Coronary artery (tissue), 2 donors: Measurements from ENCODE around the gene TBC1D20.

Source experiments
- DNase-seq: peaks from one replicate; pipeline ENCODE4 v3.0.0-alpha.2; 2017; ENCODE audit warnings: low spot score
- H3K27ac ChIP-seq, 2 donors: fragments of 200-600 bp; sonication (generic); one replicate each; pipeline ENCODE4 v1.5.1; 2016 to 2019
- H3K4me3 ChIP-seq: fragments of 200-600 bp; sonication (generic); 2 replicates; pipeline ENCODE4 v1.5.1; 2016; ENCODE audit warnings: mild to moderate bottlenecking, moderate library complexity
- TF ChIP-seq, protein P1 (sequence below): fragments of 200-600 bp; sonication (generic); IDR thresholded peaks from one replicate; pipeline ENCODE4 v1.5.1; 2019; ENCODE audit warnings: antibody characterized with exemption

The TBC1D20 gene

DNA sequence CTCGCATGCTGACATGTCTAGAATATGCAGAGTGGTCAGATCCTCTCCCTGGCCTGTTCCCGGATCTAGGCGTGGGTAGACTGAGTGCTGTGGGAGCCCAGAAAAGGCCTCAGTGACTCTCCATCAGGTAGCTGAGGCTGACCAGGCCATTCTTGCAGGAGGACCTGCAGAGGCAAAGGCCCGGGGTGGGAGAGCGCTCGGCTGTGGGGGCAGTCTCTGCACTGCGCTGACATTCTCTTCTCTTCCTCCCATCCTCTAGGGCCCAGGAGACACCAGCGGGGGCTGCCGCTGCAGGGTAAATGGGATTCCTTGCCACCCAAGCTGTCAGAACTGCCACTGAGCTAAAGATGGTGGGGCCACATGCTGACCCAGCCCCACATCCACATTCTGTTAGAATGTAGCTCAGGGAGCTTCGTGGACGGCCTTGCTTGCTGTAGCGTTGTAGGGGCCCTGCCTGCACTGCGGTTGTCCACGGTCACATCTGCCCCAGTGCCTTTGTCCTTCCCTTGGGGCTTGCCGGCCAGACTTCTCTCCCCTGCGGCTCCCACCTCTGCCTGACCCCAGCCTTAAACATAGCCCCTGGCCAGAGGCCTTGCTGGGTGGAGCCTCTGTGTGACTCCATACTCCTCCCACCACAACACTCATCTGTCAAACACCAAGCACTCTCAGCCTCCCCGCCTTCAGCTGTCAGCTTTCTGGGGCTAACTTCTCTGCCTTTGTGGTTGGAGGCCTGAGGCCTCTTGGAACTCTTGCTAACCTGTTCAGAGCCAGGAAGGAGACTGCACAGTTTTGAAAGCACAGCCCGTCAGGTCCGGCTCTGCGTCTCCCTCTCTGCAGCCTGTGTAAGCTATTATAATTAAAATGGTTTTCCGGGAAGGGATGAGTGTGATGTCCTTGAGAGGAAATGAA is 32.0 kb downstream of the TBC1D20 start:
- no peak overlapping the region for H3K27ac ChIP-seq
- no peak for DNase-seq

DNA sequence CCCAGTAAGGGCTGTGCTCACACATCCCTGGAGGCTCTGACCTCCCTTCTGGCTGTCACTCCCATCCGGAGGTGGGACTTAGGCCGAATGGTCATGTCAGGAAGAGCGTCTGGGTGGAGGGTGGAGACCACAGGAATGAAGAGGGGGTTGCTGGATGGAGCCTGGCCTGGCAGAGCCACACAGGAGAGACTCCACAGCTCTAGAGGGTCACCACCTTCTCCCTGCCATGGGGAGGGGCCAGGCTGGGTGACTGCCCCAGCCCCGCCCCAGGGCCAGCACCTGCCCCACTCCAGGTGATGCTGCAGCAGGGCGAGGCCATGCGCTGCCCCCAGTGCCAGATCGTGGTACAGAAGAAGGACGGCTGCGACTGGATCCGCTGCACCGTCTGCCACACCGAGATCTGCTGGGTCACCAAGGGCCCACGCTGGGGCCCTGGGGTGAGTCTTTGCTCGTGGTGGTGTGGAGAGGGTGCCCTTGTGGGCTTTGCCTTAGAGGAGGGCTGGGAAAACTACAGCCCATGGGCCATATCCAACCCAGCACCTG is 33.6 kb downstream of the TBC1D20 start:
- no peak for DNase-seq
- TF ChIP-seq, protein P1, sequence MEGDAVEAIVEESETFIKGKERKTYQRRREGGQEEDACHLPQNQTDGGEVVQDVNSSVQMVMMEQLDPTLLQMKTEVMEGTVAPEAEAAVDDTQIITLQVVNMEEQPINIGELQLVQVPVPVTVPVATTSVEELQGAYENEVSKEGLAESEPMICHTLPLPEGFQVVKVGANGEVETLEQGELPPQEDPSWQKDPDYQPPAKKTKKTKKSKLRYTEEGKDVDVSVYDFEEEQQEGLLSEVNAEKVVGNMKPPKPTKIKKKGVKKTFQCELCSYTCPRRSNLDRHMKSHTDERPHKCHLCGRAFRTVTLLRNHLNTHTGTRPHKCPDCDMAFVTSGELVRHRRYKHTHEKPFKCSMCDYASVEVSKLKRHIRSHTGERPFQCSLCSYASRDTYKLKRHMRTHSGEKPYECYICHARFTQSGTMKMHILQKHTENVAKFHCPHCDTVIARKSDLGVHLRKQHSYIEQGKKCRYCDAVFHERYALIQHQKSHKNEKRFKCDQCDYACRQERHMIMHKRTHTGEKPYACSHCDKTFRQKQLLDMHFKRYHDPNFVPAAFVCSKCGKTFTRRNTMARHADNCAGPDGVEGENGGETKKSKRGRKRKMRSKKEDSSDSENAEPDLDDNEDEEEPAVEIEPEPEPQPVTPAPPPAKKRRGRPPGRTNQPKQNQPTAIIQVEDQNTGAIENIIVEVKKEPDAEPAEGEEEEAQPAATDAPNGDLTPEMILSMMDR: no peak
- no peak overlapping the region for H3K27ac ChIP-seq
- no peak overlapping the region for H3K4me3 ChIP-seq

More for the DNA sequence above, 32.0 kb downstream of the TBC1D20 start:
- TF ChIP-seq, protein P1: no peak
- no peak overlapping the region for H3K4me3 ChIP-seq

GRCh38 chr20:427849-428657 is 34.3 kb downstream of the TBC1D20 start:
- Histone ChIP-seq H3K4me3 (no peak overlapping the region), H3K27ac (no peak overlapping the region)
- TF ChIP-seq, protein P1: no peak
- DNase-seq: no peak

GRCh38 chr20:427401-427800 is 34.9 kb downstream of the TBC1D20 start:
- TF ChIP-seq, protein P1: no peak
- DNase-seq: no peak
- Histone ChIP-seq H3K27ac (no peak overlapping the region), H3K4me3 (no peak overlapping the region)

- TF ChIP-seq, protein P1: no peak
- DNase-seq: no peak
- Histone ChIP-seq H3K27ac (no peak overlapping the region), H3K4me3 (no peak overlapping the region)
These were observed 35.8 kb downstream of the TBC1D20 start for GRCh38 chr20:426566-426965.

GRCh38 chr20:421685-422250 is 40.6 kb downstream of the TBC1D20 start:
- Histone ChIP-seq H3K27ac (no peak overlapping the region), H3K4me3 (no peak overlapping the region)
- TF ChIP-seq, protein P1: no peak
- DNase-seq: no peak
